Skeletal muscle tissue (tissue), 4 donors: Measurements from ENCODE around the gene TSFM. TPM values are rescaled to one million over a fixed set of nuclear protein-coding genes. Genes with fewer than 3 reads are reported as not detected.

Experiments used
- H3K27ac ChIP-seq: one replicate; pipeline ENCODE4 v1.7.0; 2013; ENCODE audit warnings: mild to moderate bottlenecking, low read depth, low read length, inconsistent platforms
- H3K27me3 ChIP-seq, 3 donors: one replicate each; pipeline ENCODE4 v1.7.0; 2013; ENCODE audit warnings: low read length in 3 of 3; ENCODE audit not compliant: control insufficient read depth in 3 of 3, insufficient read depth in 3 of 3
- H3K36me3 ChIP-seq, 3 donors: one replicate each; pipeline ENCODE4 v1.7.0; 2013; ENCODE audit warnings: low read length in 3 of 3; ENCODE audit not compliant: control insufficient read depth in 3 of 3, insufficient read depth in 3 of 3
- H3K4me1 ChIP-seq, 3 donors: one replicate each; pipeline ENCODE4 v1.7.0; 2013; ENCODE audit warnings: low read length in 3 of 3, mild to moderate bottlenecking in 3 of 3; ENCODE audit not compliant: control insufficient read depth in 3 of 3, insufficient read depth in 3 of 3
- H3K4me3 ChIP-seq, 3 donors: one replicate each; pipeline ENCODE4 v1.7.0; 2013; ENCODE audit warnings: low read length in 3 of 3
- H3K9ac ChIP-seq, 3 donors: one replicate each; pipeline ENCODE4 v1.7.0; 2013; ENCODE audit warnings: low read length in 3 of 3, mild to moderate bottlenecking in 3 of 3, moderate library complexity in 2 of 3, low read depth in 1 of 3
- H3K9me3 ChIP-seq, 3 donors: one replicate each; pipeline ENCODE4 v1.7.0; 2013; ENCODE audit warnings: low read length in 3 of 3; ENCODE audit not compliant: control insufficient read depth in 3 of 3
- total RNA-seq: library from RNA; depleted of rRNA; stranded (reverse); fragments of >200 nt; gene quantifications from one replicate; pipeline ENCODE4 v1.2.3, GENCODE V29; 2014
- donor health status: Osteomylitis.

TSFM gene
- total RNA-seq, 1 donor from 2014 or later: 17.2 TPM

- H3K27me3 ChIP-seq: peaks cover 41 to 61% (median 58%) of the 10 kb centered on the region in 3 donors
- peak overlapping the region; percentile 36 for H3K27ac ChIP-seq
- peaks cover 22 to 39% (median 26%) of the 10 kb centered on the region in 3 donors for H3K4me1 ChIP-seq
- H3K9ac ChIP-seq: peak overlapping the region in 1 of 3 donors; percentile 45
- no peaks in the 10 kb centered on the region for H3K36me3 ChIP-seq
- H3K9me3 ChIP-seq: no peaks in the 10 kb centered on the region
- no peak overlapping the region for H3K4me3 ChIP-seq
Measured at GRCh38 chr12:57739387-57739786, 43.2 kb upstream of the TSFM start.

- Histone ChIP-seq H3K9ac (peak overlapping the region in 1 of 3 donors; percentile 45), H3K9me3 (no peaks in the 10 kb centered on the region), H3K4me3 (no peak overlapping the region), H3K36me3 (no peaks in the 10 kb centered on the region), H3K4me1 (peaks cover 21 to 36% (median 27%) of the 10 kb centered on the region in 3 donors), H3K27ac (no peak overlapping the region), H3K27me3 (peaks cover 41 to 55% (median 52%) of the 10 kb centered on the region in 3 donors)
Measured at GRCh38 chr12:57739914-57740538, 42.6 kb upstream of the TSFM start.

GRCh38 chr12:57740656-57741412 lies 41.8 kb upstream of the TSFM start:
- Histone ChIP-seq H3K27ac (no peak overlapping the region), H3K4me3 (no peak overlapping the region), H3K9ac (peak overlapping the region in 1 of 3 donors; percentile 32), H3K4me1 (peaks cover 18 to 34% (median 24%) of the 10 kb centered on the region in 3 donors), H3K27me3 (peaks cover 37 to 47% (median 45%) of the 10 kb centered on the region in 3 donors), H3K9me3 (no peaks in the 10 kb centered on the region), H3K36me3 (no peaks in the 10 kb centered on the region)

GRCh38 chr12:57741413-57741789 lies 41.2 kb upstream of the TSFM start:
- Histone ChIP-seq H3K9ac (no peak overlapping the region), H3K4me3 (peak overlapping the region in 1 of 3 donors; percentile 20), H3K4me1 (peaks cover 17 to 30% (median 20%) of the 10 kb centered on the region in 3 donors), H3K9me3 (no peaks in the 10 kb centered on the region), H3K36me3 (peaks cover 0 to 4% (median 0%) of the 10 kb centered on the region in 3 donors), H3K27me3 (peaks cover 32 to 41% (median 39%) of the 10 kb centered on the region in 3 donors), H3K27ac (no peak overlapping the region)

- Histone ChIP-seq H3K9ac (no peak overlapping the region), H3K4me1 (peaks cover 12 to 24% (median 18%) of the 10 kb centered on the region in 3 donors), H3K4me3 (peak overlapping the region in 2 of 3 donors; percentile 20 to 22), H3K36me3 (peaks cover 3 to 11% (median 7%) of the 10 kb centered on the region in 3 donors), H3K27me3 (peaks cover 25 to 34% (median 32%) of the 10 kb centered on the region in 3 donors), H3K27ac (no peak overlapping the region), H3K9me3 (no peaks in the 10 kb centered on the region)
Measured at GRCh38 chr12:57741844-57742738, 40.5 kb upstream of the TSFM start.

- Histone ChIP-seq H3K9ac (peak overlapping the region in 2 of 3 donors; percentile 3 to 98), H3K4me3 (peak overlapping the region in 2 of 3 donors; percentile 93 to 99), H3K27me3 (peaks cover 11 to 24% (median 24%) of the 10 kb centered on the region in 3 donors), H3K27ac (peak overlapping the region; percentile 98), H3K4me1 (peaks cover 12 to 24% (median 14%) of the 10 kb centered on the region in 3 donors), H3K9me3 (no peaks in the 10 kb centered on the region), H3K36me3 (peaks cover 15 to 20% (median 20%) of the 10 kb centered on the region in 3 donors)
Measured at GRCh38 chr12:57743769-57744168, 38.8 kb upstream of the TSFM start.

- Histone ChIP-seq H3K27me3 (peaks cover 6 to 19% (median 19%) of the 10 kb centered on the region in 3 donors), H3K36me3 (peaks cover 20 to 25% (median 25%) of the 10 kb centered on the region in 3 donors), H3K9me3 (no peaks in the 10 kb centered on the region), H3K9ac (peak overlapping the region; percentile 98 to 100 (median 99)), H3K4me1 (peaks cover 12 to 21% (median 13%) of the 10 kb centered on the region in 3 donors), H3K27ac (peak overlapping the region; percentile 98), H3K4me3 (peak overlapping the region; percentile 93 to 99 (median 99))
Measured at GRCh38 chr12:57744194-57744776, 38.3 kb upstream of the TSFM start.

- peaks cover 11 to 21% (median 12%) of the 10 kb centered on the region in 3 donors for H3K4me1 ChIP-seq
- peaks cover 0 to 13% (median 13%) of the 10 kb centered on the region in 3 donors for H3K27me3 ChIP-seq
- no peaks in the 10 kb centered on the region for H3K9me3 ChIP-seq
- H3K9ac ChIP-seq: peak within 1 kb of the TSS; percentile 98 to 100 (median 99)
- peaks cover 23 to 29% (median 27%) of the 10 kb centered on the region in 3 donors for H3K36me3 ChIP-seq
- H3K27ac ChIP-seq: peak within 1 kb of the TSS; percentile 98
- H3K4me3 ChIP-seq: peak within 1 kb of the TSS; percentile 93 to 99 (median 99)
Measured at GRCh38 chr12:57744777-57745484, 37.7 kb upstream of the TSFM start, which contains the start of gene TSPAN31. Gene TSPAN31 (plus strand): TSS chr12:57745039. CDS start chr12:57745155, 116 bp downstream.
